Adrenal gland (tissue), 5 donors: ENCODE measurements around the gene COMP.
"Not testable (repeated sequence)": the region's sequence is repeated elsewhere in the genome, so short reads cannot be mapped to it uniquely, and the experiment has no call there.

Experiments used
- POLR2A ChIP-seq, 2 donors: fragments of 450-650 bp; IDR thresholded peaks; one replicate each; pipeline ENCODE4 v1.6.1; 2017; ENCODE audit warnings: antibody characterized with exemption in 2 of 2, mild to moderate bottlenecking in 2 of 2, moderate library complexity in 1 of 2
- TF ChIP-seq, protein P1 (sequence below), 6 experiments: fragments of 450-650 bp in 4 of 6; fragments of 200-600 bp in 2 of 6; sonication (generic) in 1 of 6; IDR thresholded peaks; 1 replicate in 5 of 6; 2 replicates in 1 of 6; pipeline versions ENCODE4 v1.5.1 to v1.8.0; 2016 to 2021; ENCODE audit warnings: antibody characterized with exemption in 6 of 6, mild to moderate bottlenecking in 2 of 6, moderate library complexity in 1 of 6
- donor health status: DM: no; HTN: no; CAD: no.

DNA sequence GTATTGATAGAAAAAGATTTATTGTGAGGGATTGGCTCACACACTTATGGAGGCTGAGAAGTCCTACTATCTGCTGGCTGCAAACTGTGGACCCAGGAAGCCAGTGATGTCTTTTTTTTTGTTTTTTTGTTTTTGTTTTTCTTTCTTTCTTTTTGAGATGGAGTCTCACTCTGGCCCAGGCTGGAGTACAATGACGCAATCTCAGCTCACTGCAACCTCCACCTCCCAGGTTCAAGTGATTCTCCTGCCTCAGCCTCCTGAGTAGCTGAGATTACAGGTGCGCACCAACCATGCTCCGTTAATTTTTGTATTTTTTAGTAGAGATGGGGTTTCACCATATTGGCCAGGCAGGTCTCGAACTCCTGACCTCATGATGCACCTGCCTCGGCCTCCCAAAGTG lies 20.5 kb upstream of the COMP start:
- not testable (repeated sequence) for TF ChIP-seq POLR2A (IDR thresholded peaks at IDR 0.05)
- TF ChIP-seq, protein P1, sequence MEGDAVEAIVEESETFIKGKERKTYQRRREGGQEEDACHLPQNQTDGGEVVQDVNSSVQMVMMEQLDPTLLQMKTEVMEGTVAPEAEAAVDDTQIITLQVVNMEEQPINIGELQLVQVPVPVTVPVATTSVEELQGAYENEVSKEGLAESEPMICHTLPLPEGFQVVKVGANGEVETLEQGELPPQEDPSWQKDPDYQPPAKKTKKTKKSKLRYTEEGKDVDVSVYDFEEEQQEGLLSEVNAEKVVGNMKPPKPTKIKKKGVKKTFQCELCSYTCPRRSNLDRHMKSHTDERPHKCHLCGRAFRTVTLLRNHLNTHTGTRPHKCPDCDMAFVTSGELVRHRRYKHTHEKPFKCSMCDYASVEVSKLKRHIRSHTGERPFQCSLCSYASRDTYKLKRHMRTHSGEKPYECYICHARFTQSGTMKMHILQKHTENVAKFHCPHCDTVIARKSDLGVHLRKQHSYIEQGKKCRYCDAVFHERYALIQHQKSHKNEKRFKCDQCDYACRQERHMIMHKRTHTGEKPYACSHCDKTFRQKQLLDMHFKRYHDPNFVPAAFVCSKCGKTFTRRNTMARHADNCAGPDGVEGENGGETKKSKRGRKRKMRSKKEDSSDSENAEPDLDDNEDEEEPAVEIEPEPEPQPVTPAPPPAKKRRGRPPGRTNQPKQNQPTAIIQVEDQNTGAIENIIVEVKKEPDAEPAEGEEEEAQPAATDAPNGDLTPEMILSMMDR (IDR thresholded peaks at IDR 0.05): not testable (repeated sequence)
